Neuronal stem cell (in vitro differentiated cells): ENCODE measurements around the gene RIMS4.

ENCODE experiments used
- DNase-seq: peaks from one replicate; pipeline ENCODE4 v3.0.0-alpha.2; 2013; ENCODE audit warnings: low spot score
- H2AFZ ChIP-seq: one replicate; pipeline ENCODE4 v1.6.1; 2013; ENCODE audit warnings: mild to moderate bottlenecking, low read length, inconsistent platforms
- H2AK5ac ChIP-seq: 2 replicates; pipeline ENCODE4 v1.6.1; 2013; ENCODE audit warnings: low read depth, mild to moderate bottlenecking, inconsistent platforms, low read length, moderate library complexity, mixed read lengths
- H2BK120ac ChIP-seq: 2 replicates; pipeline ENCODE4 v1.6.1; 2013; ENCODE audit warnings: low read depth, mild to moderate bottlenecking, inconsistent platforms, low read length, moderate library complexity, mixed read lengths
- H2BK12ac ChIP-seq: one replicate; pipeline ENCODE4 v1.6.1; 2013; ENCODE audit warnings: low read length, inconsistent platforms
- H2BK15ac ChIP-seq: 2 replicates; pipeline ENCODE4 v1.6.1; 2013; ENCODE audit warnings: mild to moderate bottlenecking, low read length, inconsistent platforms, mixed read lengths
- H2BK5ac ChIP-seq: one replicate; pipeline ENCODE4 v1.6.1; 2013; ENCODE audit warnings: inconsistent platforms, mild to moderate bottlenecking, low read length, moderate library complexity
- H3K14ac ChIP-seq: one replicate; pipeline ENCODE4 v1.6.1; 2013; ENCODE audit warnings: low read length, inconsistent platforms
- H3K18ac ChIP-seq: 2 replicates; pipeline ENCODE4 v1.6.1; 2013; ENCODE audit warnings: low read length, inconsistent platforms
- H3K23ac ChIP-seq: 2 replicates; pipeline ENCODE4 v1.6.1; 2013; ENCODE audit warnings: low read depth, mild to moderate bottlenecking, mixed read lengths, low read length, inconsistent platforms; ENCODE audit not compliant: poor library complexity
- H3K27ac ChIP-seq: replicated peaks from 3 replicates; pipeline ENCODE4 v1.5.1; 2013; ENCODE audit warnings: low read length, inconsistent platforms
- H3K27me3 ChIP-seq, 3 experiments: 2 replicates each; pipeline ENCODE4 v1.6.1; 2013; ENCODE audit warnings: low read length in 3 of 3, mild to moderate bottlenecking in 2 of 3, inconsistent platforms in 1 of 3, low read depth in 1 of 3, mixed read lengths in 1 of 3, moderate library complexity in 1 of 3; ENCODE audit not compliant: control insufficient read depth in 3 of 3, insufficient read depth in 3 of 3
- H3K36me3 ChIP-seq, 2 donors: replicated peaks in 1 of 2; 2 replicates each; pipeline ENCODE4 v1.6.1; 2013; ENCODE audit warnings: low read length in 2 of 2; ENCODE audit not compliant: control insufficient read depth in 2 of 2, insufficient read depth in 2 of 2
- H3K4ac ChIP-seq: 2 replicates; pipeline ENCODE4 v1.6.1; 2013; ENCODE audit warnings: inconsistent platforms, mild to moderate bottlenecking, low read length, moderate library complexity
- H3K4me1 ChIP-seq, 2 donors: 1 replicate in 1 of 2; 2 replicates in 1 of 2; pipeline ENCODE4 v1.6.1; 2013; ENCODE audit warnings: low read length in 2 of 2, low read depth in 1 of 2; ENCODE audit not compliant: control insufficient read depth in 2 of 2, insufficient read depth in 1 of 2
- H3K4me2 ChIP-seq: one replicate; pipeline ENCODE4 v1.6.1; 2013; ENCODE audit warnings: mild to moderate bottlenecking, low read length, inconsistent platforms; ENCODE audit not compliant: insufficient read depth, poor library complexity, severe bottlenecking
- H3K4me3 ChIP-seq, 2 donors: 2 replicates each; pipeline ENCODE4 v1.5.1; 2013; ENCODE audit warnings: low read length in 2 of 2, mild to moderate bottlenecking in 2 of 2, inconsistent platforms in 1 of 2, moderate library complexity in 1 of 2
- H3K79me1 ChIP-seq: one replicate; pipeline ENCODE4 v1.6.1; 2013; ENCODE audit warnings: low read depth, mild to moderate bottlenecking, inconsistent platforms, low read length, moderate library complexity
- H3K9ac ChIP-seq: one replicate; pipeline ENCODE4 v1.6.1; 2013; ENCODE audit warnings: mild to moderate bottlenecking, low read depth, low read length, inconsistent platforms; ENCODE audit not compliant: poor library complexity
- H3K9me3 ChIP-seq, 2 donors: replicated peaks in 1 of 2; 2 replicates each; pipeline versions ENCODE3 to v1.6.1; 2013; ENCODE audit warnings: low read length in 2 of 2, mild to moderate bottlenecking in 2 of 2, inconsistent platforms in 1 of 2, low read depth in 1 of 2, mixed read lengths in 1 of 2, moderate library complexity in 1 of 2; ENCODE audit not compliant: control insufficient read depth in 2 of 2, insufficient read depth in 1 of 2
- H4K8ac ChIP-seq: one replicate; pipeline ENCODE4 v1.6.1; 2013; ENCODE audit warnings: low read depth, mild to moderate bottlenecking, inconsistent platforms, low read length, moderate library complexity
- H4K91ac ChIP-seq: one replicate; pipeline ENCODE4 v1.6.1; 2013; ENCODE audit warnings: low read length, low read depth, mild to moderate bottlenecking, inconsistent platforms; ENCODE audit not compliant: poor library complexity
- WGBS, 2 donors: extraction: QIAGEN DNeasy Blood & Tissue Kit; methylation state at CpG; one replicate each; pipeline ENCODE4 v1.1.7; 2013; ENCODE audit warnings: missing lambda C conversion rate in 2 of 2, mixed read lengths in 1 of 2; ENCODE audit not compliant: insufficient read length in 2 of 2, insufficient replicate concordance in 1 of 2; ENCODE audit errors: extremely low coverage in 2 of 2; 5-methylcytosine and 5-hydroxymethylcytosine counted together

Gene RIMS4

GRCh38 chr20:44832724-44833123 lies 22.4 kb upstream of the RIMS4 start:
- no peaks in the 10 kb centered on the region for H3K79me1 ChIP-seq
- no CpG with 5 or more reads among the region's 3 CpGs for WGBS, 2 donors
- no peak overlapping the region for H3K27ac ChIP-seq
- H2AK5ac ChIP-seq, result no peak overlapping the region
- no peak for DNase-seq
- no peak overlapping the region for H3K9ac ChIP-seq
- no peaks in the 10 kb centered on the region for H3K36me3 ChIP-seq
- no peak overlapping the region for H3K14ac ChIP-seq
- H4K8ac ChIP-seq, result no peak overlapping the region
- no peak overlapping the region for H3K4me2 ChIP-seq
- H2BK120ac ChIP-seq, result no peak overlapping the region
- peaks cover 2 to 5% of the 10 kb centered on the region in 2 donors for H3K4me1 ChIP-seq
- H2BK5ac ChIP-seq, result no peak overlapping the region
- H2BK15ac ChIP-seq, result no peak overlapping the region
- H3K9me3 ChIP-seq, result peaks cover 3 to 5% of the 10 kb centered on the region in 2 donors
- H2BK12ac ChIP-seq, result no peak overlapping the region
- H3K18ac ChIP-seq, result no peak overlapping the region
- peaks cover 0 to 19% (median 0%) of the 10 kb centered on the region in 3 experiments for H3K27me3 ChIP-seq
- no peak overlapping the region for H4K91ac ChIP-seq
- H3K4me3 ChIP-seq, result no peak overlapping the region
- no peak overlapping the region for H3K4ac ChIP-seq
- H2AFZ ChIP-seq, result peak overlapping the region; percentile 72
- H3K23ac ChIP-seq, result no peak overlapping the region

GRCh38 chr20:44830995-44831394 lies 20.6 kb upstream of the RIMS4 start:
- no peak overlapping the region for H4K91ac ChIP-seq
- no peak overlapping the region for H3K4me2 ChIP-seq
- H3K4me3 ChIP-seq, result no peak overlapping the region
- H2BK15ac ChIP-seq, result no peak overlapping the region
- no peak overlapping the region for H3K9ac ChIP-seq
- no peak for DNase-seq
- H3K79me1 ChIP-seq, result no peaks in the 10 kb centered on the region
- no peak overlapping the region for H2BK120ac ChIP-seq
- H3K4ac ChIP-seq, result no peak overlapping the region
- peaks cover 3 to 5% of the 10 kb centered on the region in 2 donors for H3K9me3 ChIP-seq
- H3K23ac ChIP-seq, result no peak overlapping the region
- H3K4me1 ChIP-seq, result peaks cover 2 to 5% of the 10 kb centered on the region in 2 donors
- no peak overlapping the region for H2BK5ac ChIP-seq
- no CpG with 5 or more reads among the region's 1 CpG for WGBS, 2 donors
- peaks cover 0 to 2% (median 0%) of the 10 kb centered on the region in 3 experiments for H3K27me3 ChIP-seq
- H3K36me3 ChIP-seq, result no peaks in the 10 kb centered on the region
- no peak overlapping the region for H3K18ac ChIP-seq
- no peak overlapping the region for H3K14ac ChIP-seq
- H2BK12ac ChIP-seq, result no peak overlapping the region
- no peak overlapping the region for H3K27ac ChIP-seq
- H2AFZ ChIP-seq, result no peak overlapping the region
- H4K8ac ChIP-seq, result no peak overlapping the region
- no peak overlapping the region for H2AK5ac ChIP-seq

- Histone ChIP-seq H3K4me1 (peaks cover 2 to 5% of the 10 kb centered on the region in 2 donors), H3K18ac (no peak overlapping the region), H2AFZ (no peak overlapping the region), H2BK5ac (no peak overlapping the region), H3K14ac (no peak overlapping the region), H3K4me3 (no peak overlapping the region), H3K4ac (no peak overlapping the region), H2BK120ac (no peak overlapping the region), H2BK12ac (no peak overlapping the region), H3K9ac (no peak overlapping the region), H3K27ac (no peak overlapping the region), H4K8ac (no peak overlapping the region), H3K23ac (no peak overlapping the region), H3K36me3 (no peaks in the 10 kb centered on the region), H3K4me2 (no peak overlapping the region), H2AK5ac (no peak overlapping the region), H4K91ac (no peak overlapping the region), H2BK15ac (no peak overlapping the region), H3K27me3 (peaks cover 0 to 2% (median 0%) of the 10 kb centered on the region in 3 experiments), H3K79me1 (no peaks in the 10 kb centered on the region), H3K9me3 (peaks cover 3 to 5% of the 10 kb centered on the region in 2 donors)
- DNase-seq, result no peak
These were observed 20.2 kb upstream of the RIMS4 start for GRCh38 chr20:44830523-44830922.

- Histone ChIP-seq H3K27ac (no peak overlapping the region), H3K4ac (no peak overlapping the region), H4K8ac (no peak overlapping the region), H3K9me3 (peaks cover 3 to 5% of the 10 kb centered on the region in 2 donors), H2AK5ac (no peak overlapping the region), H3K18ac (no peak overlapping the region), H2BK120ac (no peak overlapping the region), H2BK5ac (no peak overlapping the region), H3K79me1 (no peaks in the 10 kb centered on the region), H3K4me3 (no peak overlapping the region), H2BK12ac (no peak overlapping the region), H3K27me3 (peaks cover 0 to 4% (median 0%) of the 10 kb centered on the region in 3 experiments), H2AFZ (no peak overlapping the region), H3K4me1 (peaks cover 2 to 5% of the 10 kb centered on the region in 2 donors), H3K14ac (no peak overlapping the region), H4K91ac (no peak overlapping the region), H3K23ac (no peak overlapping the region), H2BK15ac (no peak overlapping the region), H3K4me2 (no peak overlapping the region), H3K9ac (no peak overlapping the region), H3K36me3 (no peaks in the 10 kb centered on the region)
- WGBS, 2 donors, result no CpG with 5 or more reads among the region's 5 CpGs
- no peak for DNase-seq
These were observed 19.3 kb upstream of the RIMS4 start for GRCh38 chr20:44829688-44830087.
